Fibroblast of skin of left biceps (primary cell): ENCODE results near the gene TUB.

Source experiments
- DNase-seq, 2 experiments: peaks; one replicate each; pipeline ENCODE4 v3.0.0-alpha.2; 2013; ENCODE audit warnings: low read depth in 2 of 2

The TUB gene

DNA sequence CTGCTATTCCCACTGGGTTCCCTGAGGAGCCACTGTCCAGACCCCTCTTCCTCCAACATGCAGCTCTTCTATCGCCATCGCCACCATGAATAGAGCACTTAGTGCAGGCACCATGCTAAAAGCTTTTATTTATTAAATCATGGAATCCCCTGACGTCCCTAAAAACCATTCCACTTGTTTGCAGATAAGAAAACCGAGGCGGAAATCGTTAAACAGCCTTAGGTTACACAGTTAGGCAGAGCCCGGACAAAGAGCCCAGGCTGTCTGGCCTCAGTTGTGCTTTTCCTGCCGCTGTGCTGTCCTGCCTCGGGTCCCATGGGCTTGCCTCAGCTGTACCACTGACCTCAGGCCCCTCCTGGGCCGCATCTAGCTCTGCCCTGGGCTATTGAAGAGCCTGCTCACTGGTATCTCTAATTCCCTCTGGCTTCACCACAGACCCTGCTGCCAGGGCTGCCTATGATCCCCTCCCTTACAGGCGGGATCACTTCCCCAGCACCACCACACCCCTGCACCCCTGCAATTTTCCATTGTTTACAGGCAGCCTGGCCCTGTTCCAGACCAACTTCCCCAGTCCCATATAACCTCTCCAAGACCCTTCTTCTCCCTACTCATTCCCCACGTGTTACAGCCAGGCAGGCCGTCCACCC, 13.0 kb upstream of the TUB start:
- no peak for DNase-seq

DNA sequence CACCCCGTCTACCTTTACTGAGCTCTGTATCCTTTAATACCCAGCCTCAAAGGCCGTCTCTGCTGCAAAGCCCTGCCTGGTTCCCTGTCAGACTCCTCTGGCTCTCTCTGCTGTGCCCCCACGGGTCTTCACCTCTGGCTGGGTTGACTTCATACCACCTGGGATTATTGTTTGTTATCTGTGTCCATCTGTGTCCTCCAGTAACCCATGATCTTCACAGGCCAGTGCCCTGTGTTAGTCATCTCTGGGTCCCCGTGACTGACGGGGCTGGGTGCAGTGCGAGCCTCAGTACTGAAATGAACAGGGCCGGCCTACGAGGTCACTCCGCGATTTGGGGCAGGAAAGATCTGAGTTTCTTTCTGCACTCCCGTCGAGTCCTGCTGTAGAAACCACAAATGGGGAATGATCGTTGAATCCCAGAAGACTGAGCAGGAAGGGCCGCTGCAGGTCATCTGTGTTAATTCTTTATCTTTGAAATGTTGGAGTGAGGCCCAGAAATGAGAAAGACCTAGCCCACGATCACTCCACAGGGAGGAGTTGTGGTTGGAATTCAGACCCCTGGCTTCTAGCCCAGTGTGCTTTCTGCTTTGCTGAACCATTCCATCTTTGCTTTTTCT, 12.3 kb upstream of the TUB start:
- peak; percentile 72 to 75 for DNase-seq

DNA sequence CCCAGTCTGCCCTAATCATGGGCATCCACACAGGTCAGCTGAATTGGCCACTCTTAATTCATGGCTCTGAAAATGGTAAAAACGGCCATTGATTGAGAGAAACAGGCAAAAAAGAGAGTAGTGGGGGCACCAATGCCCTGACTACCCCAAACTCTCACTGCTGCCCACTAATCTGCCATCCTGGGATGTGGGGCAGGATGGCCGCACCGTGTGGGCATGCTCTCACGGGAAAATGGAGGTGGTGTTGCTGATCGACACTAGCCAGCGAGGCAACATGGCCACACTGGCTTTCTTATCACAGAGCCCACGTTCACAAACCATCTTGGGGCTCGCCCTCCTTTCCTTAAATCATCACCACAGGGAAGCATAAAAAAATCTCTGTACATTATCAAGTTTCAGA, 11.2 kb upstream of the TUB start:
- DNase-seq: no peak

DNA sequence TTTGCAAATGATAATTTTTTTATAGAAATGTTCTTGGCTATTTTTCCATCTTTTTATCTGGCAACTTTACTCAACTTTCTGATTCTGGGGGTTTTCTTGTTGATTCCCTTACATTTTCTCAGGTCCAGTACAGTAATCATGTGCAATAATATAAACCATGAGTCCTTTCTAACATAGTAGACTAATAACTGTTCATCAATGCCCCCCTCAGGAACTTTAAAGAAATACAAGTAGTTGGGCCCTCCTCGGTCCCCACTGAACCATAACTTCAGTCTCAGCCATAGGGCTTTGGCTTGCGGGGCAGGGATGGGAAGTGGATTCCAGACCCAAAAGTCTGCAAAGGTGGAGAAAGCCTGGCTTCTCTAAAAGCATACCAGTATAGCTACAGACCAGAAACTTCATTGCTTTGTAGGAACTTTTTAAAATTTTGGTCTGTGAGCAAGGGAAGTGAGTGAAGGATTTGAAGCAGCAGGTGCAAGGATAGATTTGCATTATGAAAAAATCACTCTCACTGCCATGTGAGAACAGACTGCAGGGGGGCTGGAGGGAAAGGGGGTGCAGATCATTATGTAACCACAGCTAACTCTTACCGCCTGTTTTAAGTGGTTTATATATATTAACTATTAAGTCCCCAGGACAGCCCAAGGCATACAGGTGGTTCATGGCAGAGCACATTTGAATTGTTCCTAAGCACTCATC, 10.4 kb upstream of the TUB start:
- DNase-seq: no peak

DNA sequence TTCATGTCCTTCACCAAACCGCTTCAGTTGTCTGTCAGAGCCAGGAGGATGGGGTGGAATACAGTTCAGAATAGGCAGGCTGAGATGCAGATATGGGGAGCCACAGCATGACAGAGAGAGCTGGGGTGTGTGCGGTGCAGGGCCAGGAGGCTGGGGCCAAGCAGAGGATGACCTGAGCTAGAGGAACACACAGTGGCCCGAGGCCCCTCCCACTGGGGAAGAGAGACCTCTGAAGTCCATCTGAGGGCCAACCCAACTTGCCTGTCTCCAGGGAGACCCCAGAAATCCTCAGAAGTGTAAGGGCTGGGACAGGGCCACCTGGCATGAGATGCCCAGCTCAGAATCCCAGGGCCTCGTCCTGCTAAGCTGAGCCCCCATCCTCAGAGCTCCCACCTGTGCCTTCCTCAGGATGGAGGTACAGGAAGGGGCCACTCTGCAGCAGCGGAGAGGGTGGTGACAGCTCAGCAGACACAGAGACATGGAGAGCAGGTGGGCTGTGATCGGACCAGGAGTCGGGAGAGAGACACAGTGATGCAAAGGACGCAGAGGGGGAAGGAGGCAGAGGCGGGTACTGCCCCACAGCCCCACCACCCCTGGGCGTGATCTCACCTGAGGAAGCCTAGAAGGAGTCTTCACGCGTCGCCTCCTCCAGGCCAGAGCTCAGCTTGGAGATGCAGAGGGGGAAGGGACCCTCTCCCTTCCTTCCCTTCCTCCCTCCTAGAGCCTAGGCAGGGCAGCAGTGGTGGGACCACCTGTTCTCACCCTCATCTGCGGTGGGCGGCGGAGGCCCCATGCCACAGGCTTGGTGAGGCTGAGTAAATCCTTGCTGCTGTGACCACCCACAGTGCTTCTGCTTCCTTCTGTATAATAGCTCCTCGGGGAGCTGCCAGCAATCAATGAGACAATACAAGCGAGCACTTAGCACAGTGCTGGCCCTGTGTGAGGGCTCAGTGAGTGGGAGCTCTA, 9.1 kb upstream of the TUB start:
- no peak for DNase-seq

DNA sequence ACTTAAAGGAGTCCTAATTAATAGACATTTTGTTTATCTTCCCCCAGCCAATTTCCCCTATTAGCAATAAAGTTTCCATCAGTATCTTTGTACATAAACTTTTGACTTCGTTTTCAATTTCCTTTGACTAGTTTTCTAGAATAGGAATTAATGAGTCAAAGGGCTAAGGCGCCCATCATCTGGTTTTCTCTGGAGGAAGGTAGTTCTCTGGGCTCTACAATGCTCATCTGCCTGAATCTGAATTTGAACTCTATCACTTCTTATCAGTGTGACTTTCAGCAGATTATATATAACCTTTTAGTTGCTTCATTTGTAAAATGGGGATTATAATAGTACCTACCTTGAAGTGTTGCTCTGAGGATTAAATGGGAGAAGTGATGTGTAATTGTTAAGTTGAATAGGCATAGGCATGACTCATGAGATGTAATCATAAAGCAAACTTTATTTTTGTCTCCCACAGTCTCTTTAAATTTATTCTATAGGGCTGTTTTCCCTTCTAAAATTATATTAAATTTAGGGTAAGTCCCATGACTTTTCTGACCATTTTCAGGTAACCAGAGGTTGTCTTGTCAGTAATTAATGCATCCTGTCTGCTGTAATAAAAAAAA, 5.8 kb upstream of the TUB start:
- DNase-seq: no peak

DNA sequence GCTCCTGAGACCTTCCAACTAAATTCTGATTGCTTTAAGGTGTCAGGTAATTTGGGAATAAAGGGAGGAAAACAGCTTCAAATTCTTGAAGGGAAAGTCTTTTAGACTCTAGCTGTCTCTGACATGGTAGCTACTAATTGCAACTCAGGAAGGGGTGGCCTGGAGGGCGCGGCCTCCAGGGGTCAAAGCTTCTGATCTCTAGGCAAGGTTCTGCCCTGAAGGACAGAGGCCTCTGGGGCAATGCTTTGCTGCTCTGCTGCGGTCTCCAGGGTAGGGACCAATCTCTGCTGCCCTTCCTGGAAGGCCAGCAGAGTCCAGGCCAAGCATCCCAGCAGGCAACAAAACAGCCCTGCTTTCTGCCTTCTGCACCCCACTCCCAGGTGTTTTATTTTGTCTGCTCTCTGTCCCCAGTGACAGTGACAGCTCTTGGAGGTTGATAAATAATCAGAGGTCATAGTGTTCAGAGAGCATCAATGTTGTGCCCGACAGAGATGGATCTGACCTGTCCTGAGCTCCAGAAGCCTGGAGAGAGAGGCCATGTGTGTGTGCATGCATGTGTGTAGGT, 1.8 kb upstream of the TUB start:
- no peak for DNase-seq

DNA sequence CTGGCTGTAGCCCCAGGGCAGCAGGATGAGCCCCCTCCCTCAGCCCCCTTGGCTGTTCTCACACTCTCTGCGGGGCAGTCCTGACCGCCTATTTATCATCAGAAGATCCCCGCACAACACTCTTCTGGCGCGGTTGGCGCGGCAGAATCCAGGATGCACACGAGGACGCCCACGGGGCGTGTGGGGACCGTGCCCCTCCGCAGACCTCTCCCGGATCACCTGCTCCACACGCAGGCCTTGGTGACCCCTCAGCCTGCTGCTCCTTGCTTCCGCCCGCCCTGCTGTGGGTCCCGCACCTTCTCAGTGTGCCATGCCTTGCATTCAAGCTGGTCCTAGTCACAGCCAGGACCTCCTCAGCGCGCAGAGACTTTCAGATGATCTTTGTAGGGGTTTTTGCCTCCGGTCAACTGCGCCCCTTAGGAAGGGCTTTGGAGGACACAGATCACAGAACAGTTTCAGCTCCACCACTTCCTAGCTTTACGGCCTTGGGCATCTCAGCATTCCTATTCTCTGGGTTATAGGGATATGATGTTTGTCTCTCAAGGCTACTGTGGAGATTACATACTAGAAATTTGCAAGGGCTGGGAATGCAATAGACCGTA, 841 bp upstream of the TUB start:
- no peak for DNase-seq

DNA sequence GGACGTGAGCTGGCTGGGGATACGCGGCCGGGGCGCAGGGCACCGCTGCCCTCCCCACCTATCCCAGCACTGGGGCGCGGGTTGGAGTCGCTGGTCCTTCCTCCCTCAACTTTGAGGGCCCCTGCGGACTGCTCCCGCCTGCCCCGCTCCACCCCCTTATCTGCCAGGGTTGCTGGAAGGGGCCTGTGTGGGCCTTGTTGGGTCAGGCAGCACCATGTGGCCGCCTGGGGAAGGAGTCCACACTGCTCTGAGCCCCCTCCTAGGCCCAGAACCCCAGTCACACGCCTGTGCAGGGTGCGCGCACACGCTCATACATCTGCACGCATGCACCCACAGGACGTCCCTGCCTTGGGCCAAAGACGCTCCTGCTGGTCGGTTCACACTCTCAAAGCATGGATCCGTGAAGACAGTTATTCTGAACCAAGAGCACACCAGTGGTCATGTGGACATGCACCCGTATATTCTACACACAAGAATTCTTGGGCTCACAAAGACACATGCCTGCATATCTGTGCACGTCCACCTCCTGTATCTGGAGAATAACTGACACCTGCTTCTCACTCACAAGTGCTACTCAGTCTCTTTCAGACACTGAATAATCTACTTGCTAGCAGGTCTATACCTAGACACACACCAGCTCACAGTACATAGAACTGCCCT, 710 bp downstream of the TUB start:
- no peak for DNase-seq

DNA sequence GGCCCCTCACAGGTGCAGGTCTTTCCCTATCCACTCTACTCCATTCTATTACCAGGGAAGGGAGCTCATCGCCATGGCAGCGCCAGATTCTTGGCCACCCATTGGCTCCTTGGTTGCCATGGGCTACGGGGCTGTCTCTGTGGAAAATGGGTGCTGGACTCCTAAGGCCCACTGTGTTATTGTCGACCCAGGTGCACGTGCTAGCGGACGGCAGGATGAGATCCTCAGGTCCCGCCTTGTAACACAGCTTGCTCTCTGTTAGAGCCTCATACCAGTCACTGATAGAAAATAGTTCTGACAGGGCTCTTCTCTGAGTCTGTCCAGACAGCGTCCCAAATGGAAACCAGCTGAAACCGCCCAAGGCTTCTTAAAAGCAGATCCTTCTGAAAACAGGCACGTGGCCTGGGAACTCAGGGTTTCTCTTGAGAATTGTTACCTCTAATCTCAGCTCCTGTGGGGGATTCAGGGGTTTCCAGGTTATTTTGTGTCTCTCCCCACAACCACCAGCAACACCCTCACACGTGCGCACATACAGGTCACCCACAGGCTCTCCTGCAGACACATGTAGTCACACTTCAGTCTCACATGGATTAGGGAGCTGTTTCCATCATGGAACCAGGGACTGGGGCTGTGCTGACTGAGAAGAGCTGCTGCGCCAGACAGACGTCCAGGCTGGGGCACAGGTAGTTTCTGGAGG, 1.5 kb downstream of the TUB start:
- DNase-seq: no peak

DNA sequence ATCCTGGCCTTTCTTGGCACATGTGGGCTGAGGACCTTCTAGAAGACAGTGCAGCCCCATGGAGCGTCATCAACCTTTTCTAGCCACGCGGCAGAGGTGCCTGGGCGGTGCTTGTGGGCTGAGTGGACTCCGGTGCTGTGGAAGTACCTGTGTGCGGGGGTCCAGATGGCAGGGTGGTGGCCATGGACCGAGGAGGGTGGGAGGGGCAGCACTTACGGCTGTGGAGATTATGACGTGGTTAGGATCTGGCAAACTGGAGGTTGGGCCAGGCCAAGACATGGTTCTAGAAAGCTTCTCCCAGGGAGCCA, 2.0 kb downstream of the TUB start:
- DNase-seq: no peak

DNA sequence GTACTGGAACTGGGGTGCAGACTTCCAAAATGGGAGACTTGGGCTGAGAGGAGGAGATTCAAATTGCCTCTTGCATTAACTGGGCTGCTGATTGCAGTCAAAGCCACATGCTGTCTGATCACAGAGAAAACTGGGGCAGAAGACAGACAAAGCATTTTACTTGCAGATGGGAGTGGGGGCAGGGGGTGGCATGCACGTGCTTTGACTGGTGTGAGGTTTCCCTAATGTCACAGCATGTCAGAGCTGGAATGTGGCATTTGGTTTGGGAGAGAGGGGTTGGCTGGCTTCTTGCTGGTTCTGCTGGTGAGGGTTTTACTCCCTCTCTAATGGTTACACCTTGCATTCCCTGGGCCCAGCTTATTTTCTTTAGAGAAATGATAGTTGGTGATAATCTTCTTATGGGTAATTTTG, 2.9 kb downstream of the TUB start:
- DNase-seq: no peak

DNA sequence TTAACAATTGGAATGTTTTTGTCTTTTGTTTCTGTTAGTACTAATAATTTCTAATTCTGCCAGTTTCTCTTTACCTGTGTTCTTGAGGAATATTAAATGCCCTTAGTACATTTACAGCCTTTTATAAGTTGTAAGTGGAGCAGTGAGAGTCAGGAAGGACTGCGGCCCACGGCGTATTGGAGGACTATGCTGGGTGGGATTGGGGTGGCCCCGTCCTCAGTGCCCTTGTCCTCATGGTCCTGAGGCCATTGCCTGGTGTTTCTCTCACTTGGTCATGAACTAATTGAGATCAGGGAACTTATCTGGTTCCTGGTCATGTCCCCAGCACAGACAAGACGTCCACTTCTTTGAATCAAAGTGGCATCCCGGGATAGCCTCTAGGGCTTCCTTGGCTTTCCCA, 3.3 kb downstream of the TUB start:
- no peak for DNase-seq

DNA sequence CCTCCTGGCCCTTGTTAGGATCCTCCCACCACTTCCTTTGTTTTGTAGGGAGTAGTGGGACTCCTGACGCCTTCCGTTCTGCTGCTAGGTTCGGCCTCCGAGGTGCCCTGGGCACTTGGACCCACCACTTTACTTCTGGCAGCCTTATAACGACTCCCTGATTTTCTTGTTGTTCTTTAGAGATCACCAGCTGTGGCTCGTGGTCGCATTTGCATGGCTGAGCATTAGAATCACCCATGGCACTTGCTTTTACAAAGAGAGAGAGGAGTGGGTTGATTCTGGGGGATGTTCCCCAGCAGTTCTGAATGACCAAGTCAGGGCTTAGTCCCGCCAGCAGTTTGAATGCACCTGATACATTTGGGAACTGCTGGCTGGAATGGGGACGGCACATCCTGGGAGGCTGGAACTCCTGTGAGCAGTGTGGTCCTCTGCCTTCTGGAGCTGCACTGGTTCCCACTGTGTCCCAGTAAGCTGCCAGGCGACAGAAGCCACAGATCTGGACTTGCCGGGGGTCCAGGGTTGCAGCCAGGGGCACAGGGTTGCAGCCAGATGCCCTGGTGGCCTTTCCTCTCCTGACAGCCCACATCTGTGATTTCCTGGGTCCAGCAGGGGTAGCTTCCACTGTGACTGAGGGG, 4.1 kb downstream of the TUB start:
- no peak for DNase-seq

DNA sequence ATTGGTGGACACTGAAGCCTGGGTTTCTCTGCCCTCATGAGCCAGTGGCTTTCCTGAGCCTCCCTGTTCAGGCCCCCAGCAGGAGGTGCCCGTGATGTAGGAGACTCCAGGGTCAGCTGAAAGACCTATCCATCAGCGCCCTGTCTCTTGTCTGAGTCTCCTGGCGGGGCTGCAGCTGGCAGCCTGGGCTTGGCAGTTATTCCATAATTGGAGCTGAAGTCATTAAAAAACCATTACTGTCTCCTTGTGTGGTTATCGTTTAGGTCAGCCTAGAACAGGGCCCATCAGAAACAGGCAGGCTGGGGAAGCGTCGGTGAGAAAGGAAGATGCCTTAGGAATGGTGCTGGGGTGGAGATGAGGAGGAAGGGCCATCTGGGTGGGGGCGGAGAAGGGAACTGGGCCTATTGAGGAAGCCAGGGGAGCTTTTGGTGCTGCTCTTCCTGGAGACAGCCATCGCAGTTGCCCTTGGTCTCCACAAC, 5.0 kb downstream of the TUB start:
- DNase-seq: no peak

DNA sequence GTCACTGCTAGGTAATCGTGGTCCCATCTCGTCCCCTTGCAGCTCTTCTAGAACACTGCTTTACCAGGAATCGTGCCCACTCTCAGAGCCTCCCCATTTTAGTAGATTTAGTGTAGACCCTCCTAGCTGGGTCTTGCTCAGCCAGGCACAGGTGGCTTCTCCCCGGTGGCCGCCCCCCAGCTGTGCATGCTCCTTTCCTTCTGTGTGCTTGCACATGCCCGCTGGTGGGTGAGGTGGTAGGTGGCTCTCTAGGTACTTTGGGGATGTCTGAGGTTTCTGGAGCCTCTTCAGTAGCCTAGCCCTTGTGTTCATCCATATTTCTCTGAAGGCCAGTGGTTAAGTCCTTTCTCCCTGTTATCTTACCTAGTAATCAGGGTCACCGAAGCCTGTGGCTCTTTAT, 5.6 kb downstream of the TUB start:
- DNase-seq: no peak

DNA sequence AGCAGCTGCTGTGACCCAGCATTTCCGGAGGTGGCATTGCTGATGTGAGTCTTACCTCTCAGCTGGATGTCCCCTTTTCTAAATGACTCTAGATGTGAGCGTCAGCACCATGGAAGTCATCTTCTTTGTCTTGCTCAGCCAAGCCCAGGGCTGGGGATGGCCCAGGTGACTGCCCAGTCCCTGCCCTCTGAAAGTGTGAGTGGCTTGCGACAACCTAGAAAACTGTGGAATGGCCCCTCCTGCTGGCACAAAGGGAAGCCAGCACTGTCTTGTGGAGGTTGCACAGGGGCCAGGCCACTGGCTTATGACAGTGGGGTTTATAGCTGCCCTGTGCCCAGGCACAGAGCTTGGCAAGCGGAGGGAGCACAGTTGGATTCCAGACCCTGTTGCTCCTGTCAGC, 6.2 kb downstream of the TUB start:
- no peak for DNase-seq

DNA sequence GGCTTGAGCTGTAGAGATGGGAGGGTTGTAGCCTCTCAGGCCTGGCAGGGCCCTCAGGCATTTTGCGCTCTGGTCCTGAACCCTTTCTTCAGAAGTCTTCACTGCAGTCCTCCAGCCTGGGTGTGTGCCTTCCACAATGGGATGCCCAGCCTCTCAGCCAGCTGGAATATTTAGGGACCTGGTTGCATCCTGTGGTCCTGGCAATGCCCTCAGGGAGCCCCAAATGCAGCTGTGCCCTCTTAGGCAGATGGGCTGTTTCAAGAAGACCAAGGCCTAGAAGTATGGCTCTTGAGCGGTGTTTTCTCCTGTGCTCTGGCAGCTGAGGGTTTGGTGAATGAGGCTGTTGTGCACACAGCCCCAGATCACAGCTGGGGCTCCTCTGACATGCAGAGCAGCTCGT, 6.7 kb downstream of the TUB start:
- DNase-seq: no peak

DNA sequence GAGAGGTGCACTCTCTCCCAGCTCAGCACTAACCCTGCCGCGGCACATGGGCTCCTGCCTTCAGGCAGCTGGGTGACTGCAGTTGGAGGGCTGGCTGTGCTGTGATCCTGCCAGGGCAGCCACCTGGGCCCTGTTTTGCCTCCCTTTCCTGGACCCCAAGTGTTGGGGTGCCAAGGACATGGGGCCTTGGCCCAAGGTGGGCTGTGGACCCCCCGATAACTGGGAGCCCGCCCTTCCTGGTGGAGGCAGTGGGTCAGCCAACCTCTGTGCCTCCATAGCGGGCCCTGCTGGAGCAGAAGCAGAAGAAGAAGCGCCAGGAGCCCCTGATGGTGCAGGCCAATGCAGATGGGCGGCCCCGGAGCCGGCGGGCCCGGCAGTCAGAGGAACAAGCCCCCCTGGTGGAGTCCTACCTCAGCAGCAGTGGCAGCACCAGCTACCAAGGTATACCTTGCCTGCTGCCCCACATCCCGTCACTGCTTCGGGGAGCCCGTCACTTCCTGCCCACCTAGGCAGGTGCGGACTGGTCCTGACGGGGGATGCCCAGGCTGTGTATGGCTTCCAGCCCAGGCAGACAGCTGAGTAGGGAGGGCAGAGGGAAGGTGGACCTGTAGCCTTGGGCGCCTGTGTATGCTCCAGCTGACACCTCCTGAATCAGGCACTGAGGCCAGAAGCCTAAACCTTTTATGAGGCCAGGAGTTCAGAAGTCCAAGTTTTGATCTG, 8.9 kb downstream of the TUB start:
- DNase-seq: no peak
